Measurements from ENCODE around the gene GNG8.

GRCh38 chr19:46660008-46660517 is 24.1 kb upstream of the GNG8 start:
- no peak for TF ChIP-seq CTCF (IDR thresholded peaks at IDR 0.05; ENCODE audit: poor library complexity, severe bottlenecking)
- no peak for TF ChIP-seq REST (IDR thresholded peaks at IDR 0.05; ENCODE audit: borderline replicate concordance)
- TF ChIP-seq RAD21 (conservative IDR thresholded peaks at IDR 0.05) = no peak
- no peak for TF ChIP-seq EZH2 (IDR thresholded peaks at IDR 0.05; ENCODE audit: borderline replicate concordance, insufficient read depth, low read length, poor library complexity, severe bottlenecking)
- TF ChIP-seq EP300 (conservative IDR thresholded peaks at IDR 0.05; ENCODE audit: poor library complexity, severe bottlenecking) = no peak
- TF ChIP-seq POLR2AphosphoS5 (IDR thresholded peaks at IDR 0.05) = peak; percentile 32
